ENCODE results near the gene UBN1. TPM values are rescaled to one million over a fixed set of nuclear protein-coding genes. Genes with fewer than 3 reads are reported as not detected.
"Not testable (repeated sequence)": the region's sequence is repeated elsewhere in the genome, so short reads cannot be mapped to it uniquely, and the experiment has no call there.

Gene UBN1
- total RNA-seq, 1 donor from 2014 or later = 33.2 TPM

GRCh38 chr16:4888428-4889135, 41.3 kb downstream of the UBN1 start:
- no peak for DNase-seq (ENCODE audit: low spot score)

GRCh38 chr16:4890026-4890425, 42.7 kb downstream of the UBN1 start:
- no peak for DNase-seq (ENCODE audit: low spot score)

- DNase-seq (ENCODE audit: low spot score) = no peak
Observed at GRCh38 chr16:4890686-4891085, 43.4 kb downstream of the UBN1 start.

- no peak for DNase-seq (ENCODE audit: low spot score)
Observed at GRCh38 chr16:4891097-4891885, 44.0 kb downstream of the UBN1 start.

GRCh38 chr16:4891886-4892216, 44.6 kb downstream of the UBN1 start:
- no peak for DNase-seq (ENCODE audit: low spot score)

- DNase-seq (ENCODE audit: low spot score) = no peak
Observed at GRCh38 chr16:4892361-4893102, 45.3 kb downstream of the UBN1 start.

- no peak for DNase-seq (ENCODE audit: low spot score)
Observed at GRCh38 chr16:4893103-4893862, 46.0 kb downstream of the UBN1 start.

- DNase-seq (ENCODE audit: low spot score) = no peak
Observed at GRCh38 chr16:4894276-4895150, 47.2 kb downstream of the UBN1 start.

- DNase-seq (ENCODE audit: low spot score) = no peak
Observed at GRCh38 chr16:4895366-4895765, 48.1 kb downstream of the UBN1 start.

GRCh38 chr16:4896761-4897160, 49.5 kb downstream of the UBN1 start:
- DNase-seq (ENCODE audit: low spot score) = not testable (repeated sequence)

GRCh38 chr16:4897328-4897727, 50.0 kb downstream of the UBN1 start:
- no peak for DNase-seq (ENCODE audit: low spot score)

GRCh38 chr16:4898811-4899473, 51.7 kb downstream of the UBN1 start:
- DNase-seq (ENCODE audit: low spot score) = no peak

GRCh38 chr16:4899474-4899846, 52.2 kb downstream of the UBN1 start:
- DNase-seq (ENCODE audit: low spot score) = no peak

- no peak for DNase-seq (ENCODE audit: low spot score)
Observed at GRCh38 chr16:4900036-4900435, 52.8 kb downstream of the UBN1 start.

- no peak for DNase-seq (ENCODE audit: low spot score)
Observed at GRCh38 chr16:4900750-4901149, 53.5 kb downstream of the UBN1 start.

- DNase-seq (ENCODE audit: low spot score) = no peak
Observed at GRCh38 chr16:4902038-4902437, 54.8 kb downstream of the UBN1 start.

- DNase-seq (ENCODE audit: low spot score) = no peak
Observed at GRCh38 chr16:4904108-4904941, 57.0 kb downstream of the UBN1 start.

- DNase-seq (ENCODE audit: low spot score) = no peak
Observed at GRCh38 chr16:4904942-4905615, 57.8 kb downstream of the UBN1 start.

GRCh38 chr16:4908854-4909401, 61.6 kb downstream of the UBN1 start:
- no peak for DNase-seq (ENCODE audit: low spot score)

Measured in ureter (tissue), 1 donor.